SKM-1 (cell line): ENCODE data around the gene LAX1.
"Not testable (repeated sequence)": the region's sequence is repeated elsewhere in the genome, so short reads cannot be mapped to it uniquely, and the experiment has no call there.

ENCODE experiments used
- DNase-seq: peaks from one replicate; lab custom pipeline; 2025; ENCODE audit not compliant: unreplicated experiment; lab: John Stamatoyannopoulos, UW

LAX1 gene

DNA sequence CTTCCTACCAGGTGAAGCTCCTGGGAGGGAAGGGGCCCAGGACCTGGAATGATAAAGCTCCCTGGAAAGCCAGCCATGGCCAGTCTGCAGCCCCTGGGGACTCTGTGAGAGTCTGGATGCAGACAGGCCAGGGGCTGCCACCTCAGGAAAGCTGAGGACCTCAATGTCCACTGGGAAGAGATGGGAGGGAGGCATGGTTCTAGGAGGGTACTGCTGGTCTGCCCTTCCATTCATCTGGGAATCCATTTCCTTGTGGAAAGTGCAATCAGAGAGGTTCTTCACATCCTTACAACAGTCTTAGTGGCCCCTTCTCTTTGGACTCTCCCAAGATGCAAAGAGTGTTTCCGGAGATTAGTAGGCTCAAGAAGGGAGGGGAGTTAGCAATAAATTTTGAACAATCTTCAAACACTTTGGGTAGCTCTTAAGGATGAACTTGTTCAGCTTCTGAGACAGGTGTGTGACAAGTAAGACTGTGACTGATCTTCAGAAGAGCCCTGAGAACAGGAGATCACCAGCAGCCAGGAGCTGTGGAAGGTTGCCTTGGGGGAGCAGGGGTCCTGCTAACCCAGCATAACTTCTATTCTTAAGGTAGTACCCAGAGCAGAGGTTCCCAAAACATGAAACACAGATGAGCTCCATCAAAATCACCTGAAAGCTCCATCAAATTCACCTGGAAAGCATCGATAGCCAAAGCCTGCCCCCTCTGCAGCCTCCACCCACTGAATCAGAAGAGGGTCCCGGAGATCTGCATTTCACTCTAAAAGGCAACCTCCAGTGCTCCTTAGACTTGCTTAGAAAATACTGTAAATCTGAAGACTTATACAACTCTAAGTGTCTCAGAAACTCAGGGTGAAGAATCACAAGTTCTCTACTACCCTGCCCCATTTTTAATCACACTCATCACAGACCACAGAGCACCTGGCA lies 616 bp upstream of the LAX1 start:
- DNase-seq, result no peak

DNA sequence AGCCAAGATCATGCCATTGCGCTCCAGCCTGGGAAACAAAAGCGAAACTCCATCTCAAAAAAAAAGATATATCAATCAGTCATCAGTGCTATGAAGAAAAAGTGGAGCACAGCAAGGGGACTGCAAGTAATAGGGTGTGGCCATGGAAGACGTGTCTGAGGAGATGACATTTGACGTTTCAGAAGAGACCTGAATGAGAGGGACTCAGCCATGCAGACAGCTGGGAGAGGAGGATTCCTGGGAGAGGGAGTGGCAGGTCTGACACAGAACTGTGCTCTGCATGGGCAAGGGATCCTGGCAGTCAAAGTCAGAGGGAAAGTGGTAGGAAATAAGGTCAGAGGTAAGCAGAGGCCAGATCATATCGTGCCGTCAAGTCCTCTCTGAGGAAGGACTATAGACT lies 3.3 kb downstream of the LAX1 start:
- DNase-seq, result no peak

DNA sequence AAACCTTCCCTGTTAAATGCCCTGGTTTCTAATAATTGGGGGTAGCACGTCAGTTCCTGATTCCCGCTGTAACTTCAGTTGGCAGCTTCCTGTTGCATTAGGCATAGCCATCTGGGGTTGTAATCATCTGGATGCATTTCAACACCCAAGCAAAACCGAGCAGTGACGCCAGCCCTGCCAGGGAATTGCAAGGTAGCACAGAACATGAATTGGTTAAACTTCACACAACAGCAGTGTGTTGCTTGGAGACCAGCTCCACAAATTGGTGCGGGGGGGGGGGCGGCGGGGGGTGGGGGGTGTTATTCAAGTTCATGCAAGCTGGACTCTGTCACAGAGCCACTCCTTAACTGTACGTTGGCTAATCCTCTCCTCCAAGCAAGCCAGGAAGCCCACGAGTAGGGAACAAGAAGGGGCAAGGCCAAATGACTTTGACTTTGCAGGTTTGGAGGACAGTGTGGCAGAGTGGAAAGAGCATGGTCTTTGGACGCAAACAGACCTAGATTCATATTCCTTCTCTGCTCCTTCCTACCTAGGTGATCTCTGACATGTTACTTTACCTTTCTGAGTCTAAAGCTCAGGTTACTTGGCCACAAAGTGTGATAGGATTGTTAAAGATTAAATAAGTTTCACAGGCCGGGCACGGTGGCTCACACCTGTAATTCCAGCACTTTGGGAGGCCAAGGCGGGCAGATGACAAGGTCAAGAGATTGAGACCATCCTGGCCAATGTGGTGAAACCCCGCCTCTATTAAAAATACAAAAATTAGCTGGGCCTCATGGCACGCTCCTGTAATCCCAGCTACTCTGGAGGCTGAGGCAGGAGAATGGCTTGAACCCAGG lies 4.7 kb downstream of the LAX1 start:
- DNase-seq, result peak; percentile 98

DNA sequence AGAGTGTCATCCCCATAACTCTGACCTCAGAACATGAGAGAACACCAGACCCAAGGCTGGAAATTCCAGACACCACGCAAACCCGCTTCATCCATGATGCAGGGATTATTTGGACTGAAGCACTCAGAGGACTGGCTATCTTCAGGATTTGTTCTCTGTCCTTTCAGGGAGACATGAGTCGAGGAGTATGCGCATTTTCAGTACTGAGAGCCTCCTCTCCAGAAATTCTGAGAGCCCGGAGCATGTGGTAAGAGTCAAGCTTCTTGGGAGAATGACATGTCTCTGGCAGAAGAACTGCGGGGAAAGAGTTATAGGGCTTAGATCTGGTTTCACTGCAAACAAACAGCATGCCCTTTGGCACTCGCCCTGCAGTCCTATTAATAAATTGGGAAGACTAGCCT lies 6.9 kb downstream of the LAX1 start:
- DNase-seq, result no peak

DNA sequence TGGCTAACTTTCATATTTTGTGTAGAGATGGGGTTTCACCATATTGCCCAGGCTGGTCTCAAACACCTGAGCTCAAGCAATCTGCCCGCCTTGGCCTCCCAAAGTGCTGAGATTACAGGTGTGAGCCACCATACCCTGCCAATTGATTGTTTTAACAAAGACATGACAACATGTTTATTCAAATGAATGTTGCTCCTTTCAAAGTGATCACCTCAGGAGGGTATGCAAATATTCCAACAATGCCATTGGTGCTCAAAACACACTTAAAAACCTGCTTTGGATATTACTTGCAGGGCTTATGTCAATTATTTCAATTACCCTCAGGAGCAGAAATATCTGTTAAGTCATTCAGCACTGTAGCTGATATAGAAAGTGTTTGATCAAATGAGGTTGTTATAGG lies 7.9 kb downstream of the LAX1 start:
- DNase-seq, result no peak

DNA sequence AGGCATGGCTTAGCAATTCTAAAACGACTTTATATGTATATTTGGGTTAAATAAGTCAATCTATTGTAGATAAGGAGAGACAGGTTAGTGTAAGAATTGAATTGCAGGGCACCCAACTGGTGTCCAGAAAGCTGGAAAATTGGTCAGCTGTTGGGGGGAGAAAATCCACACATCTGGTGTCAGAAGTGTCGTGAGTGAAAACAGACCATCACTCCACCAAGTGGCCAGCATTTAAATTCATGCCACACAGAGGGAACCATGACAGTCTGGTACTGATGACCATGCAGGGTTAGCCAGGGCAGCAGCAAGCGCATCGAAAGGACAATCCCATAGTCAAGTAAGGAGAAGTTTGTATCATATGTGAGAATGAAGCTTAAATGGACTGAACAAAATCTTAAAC lies 11.7 kb downstream of the LAX1 start:
- no peak for DNase-seq

DNA sequence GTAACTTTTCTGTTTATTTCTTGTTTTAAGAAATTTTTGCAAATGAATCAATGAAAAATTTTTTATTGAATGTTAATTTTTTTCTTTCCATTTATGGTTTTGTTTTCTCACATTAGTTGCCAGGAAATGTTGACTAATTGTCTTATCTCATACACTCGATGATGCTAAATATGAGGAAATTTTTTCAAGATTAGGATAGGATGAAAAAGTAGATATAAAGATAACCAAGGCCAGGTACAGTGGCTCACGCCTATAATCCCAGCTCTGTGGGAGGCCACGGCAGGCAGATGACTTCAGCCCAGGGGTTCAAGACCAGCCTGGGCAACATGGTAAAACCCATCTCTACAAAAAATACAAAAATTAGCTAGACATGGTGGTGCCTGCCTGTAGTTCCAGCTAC lies 12.6 kb downstream of the LAX1 start:
- no peak for DNase-seq

DNA sequence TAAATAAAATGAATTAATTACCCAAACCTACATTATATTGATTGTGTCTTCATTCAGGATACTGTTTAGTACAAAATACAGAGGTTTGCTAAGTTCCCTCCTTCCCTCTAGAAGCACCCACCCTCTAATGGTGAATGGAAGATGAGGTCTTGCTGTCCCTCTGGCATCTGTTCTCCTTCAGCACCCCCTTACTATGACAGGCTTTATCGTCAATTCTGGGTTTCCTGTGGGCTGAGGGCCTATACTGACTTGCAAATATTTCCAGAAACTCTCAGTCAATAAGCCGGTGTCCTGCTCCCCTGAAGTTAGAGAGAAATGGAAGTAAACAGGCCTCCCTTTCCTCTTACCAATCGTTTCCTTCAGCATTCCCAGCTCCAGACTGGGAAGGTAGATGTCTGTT lies 13.2 kb downstream of the LAX1 start:
- DNase-seq, result no peak

DNA sequence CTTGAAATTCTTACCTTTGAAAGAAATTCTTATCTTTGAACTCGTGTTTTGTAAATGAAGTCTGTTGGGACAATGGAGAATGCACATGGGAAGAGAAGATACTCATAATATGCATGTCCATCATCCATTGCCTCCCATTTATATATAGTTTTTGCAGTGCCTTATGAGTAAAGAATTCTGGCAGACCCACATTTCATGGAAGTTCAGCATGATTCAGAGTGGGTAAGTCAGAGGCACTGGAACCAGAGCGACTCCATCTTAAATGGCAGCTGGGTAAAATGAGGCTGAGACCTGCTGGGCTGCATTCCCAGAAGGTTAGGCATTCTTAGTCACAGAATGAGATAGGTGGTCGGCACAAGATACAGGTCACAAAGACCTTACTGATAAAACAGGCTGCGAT lies 13.8 kb downstream of the LAX1 start:
- no peak for DNase-seq

DNA sequence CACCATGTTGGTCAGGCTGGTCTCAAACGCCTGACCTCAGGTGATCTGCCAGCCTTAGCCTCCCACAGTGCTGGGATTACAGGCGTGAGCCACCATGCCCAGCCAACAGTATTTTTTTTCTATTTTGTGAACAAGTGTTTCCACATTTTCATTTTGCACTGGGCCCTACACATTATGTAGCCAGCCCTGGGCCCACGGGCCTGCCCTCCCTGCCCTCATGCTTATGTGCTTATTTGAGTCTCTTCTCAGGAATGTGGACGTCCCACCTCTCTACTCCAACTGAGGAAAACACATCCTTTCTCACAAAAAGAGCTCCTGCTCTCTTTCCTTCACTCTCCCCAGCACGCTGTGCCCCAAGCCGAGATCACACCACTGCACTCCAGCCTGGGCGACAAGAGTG lies 17.0 kb downstream of the LAX1 start:
- no peak for DNase-seq

DNA sequence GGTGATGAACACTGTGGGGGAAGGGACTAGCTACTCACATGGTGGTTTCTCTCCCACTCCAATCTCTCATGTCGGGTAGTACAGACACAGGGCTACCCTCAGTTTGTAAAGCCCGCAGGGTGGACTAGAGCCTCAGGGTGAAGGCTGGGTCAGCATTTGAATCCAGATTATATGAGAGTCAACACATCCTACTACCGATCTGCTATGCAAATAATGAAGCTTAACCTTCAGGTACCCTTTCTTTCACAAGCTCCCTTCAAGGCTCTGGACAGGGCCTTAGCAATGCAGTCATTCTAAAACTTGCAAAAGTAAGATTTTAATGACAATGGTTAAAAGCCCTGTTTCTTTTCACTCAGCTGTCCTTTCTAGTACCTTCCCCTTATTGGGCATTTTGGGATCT lies 25.0 kb downstream of the LAX1 start:
- no peak for DNase-seq

DNA sequence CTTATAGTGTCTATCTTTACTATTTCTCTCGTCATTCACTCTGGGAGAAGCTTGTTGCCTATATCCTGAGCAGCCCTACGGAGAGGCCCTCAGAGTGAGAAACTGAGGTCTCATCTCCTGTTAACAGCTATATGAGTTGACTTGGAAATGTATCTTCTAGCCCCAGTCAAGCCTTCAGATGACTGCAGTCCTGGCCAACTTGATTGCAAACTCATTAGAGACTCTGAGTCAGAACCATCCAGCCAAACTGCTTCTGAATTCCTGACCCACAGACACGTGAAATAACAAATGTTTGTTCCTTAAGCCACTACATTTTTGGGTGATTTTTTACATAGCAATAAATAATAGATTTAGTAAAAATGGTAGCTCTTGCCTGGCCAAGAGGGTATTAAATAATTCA lies 26.5 kb downstream of the LAX1 start:
- no peak for DNase-seq

DNA sequence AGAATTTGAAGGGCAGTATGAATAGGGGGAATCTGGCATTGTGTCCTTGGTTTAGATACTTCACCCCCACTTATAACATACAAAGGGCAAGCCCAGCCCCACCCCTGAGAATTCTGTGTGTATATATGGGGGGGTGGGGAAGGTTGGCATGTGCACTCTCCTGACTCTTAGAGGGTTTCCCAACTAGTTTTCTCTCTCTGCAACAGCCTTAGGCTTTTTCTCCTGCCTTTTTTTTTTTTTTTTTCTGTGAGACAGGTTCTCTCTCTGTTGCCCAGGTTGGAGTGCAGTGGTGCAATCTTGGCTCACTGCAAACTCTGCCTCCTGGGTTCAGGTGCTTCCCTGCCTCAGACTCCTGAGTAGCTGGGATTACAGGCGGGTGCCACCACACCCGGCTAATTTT lies 27.5 kb downstream of the LAX1 start:
- DNase-seq, result no peak

DNA sequence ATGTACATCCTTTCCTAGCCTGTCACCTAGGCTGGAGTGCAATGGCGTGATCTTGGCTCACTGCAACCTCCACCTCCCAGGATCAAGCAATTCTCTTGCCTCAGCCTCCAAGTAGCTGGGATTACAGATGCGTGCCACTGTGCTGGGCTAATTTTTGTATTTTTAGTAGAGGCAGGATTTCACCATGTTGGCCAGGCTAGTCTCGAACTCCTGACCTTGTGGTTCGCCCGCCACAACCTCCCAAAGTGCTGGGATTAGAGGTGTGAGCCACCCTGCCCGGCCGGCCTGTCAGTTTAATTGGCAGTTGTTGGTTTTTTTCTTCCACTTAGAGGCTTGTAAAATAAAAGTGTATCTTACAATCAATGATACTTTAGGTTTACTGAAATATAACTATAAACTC lies 28.6 kb downstream of the LAX1 start:
- not testable (repeated sequence) for DNase-seq

DNA sequence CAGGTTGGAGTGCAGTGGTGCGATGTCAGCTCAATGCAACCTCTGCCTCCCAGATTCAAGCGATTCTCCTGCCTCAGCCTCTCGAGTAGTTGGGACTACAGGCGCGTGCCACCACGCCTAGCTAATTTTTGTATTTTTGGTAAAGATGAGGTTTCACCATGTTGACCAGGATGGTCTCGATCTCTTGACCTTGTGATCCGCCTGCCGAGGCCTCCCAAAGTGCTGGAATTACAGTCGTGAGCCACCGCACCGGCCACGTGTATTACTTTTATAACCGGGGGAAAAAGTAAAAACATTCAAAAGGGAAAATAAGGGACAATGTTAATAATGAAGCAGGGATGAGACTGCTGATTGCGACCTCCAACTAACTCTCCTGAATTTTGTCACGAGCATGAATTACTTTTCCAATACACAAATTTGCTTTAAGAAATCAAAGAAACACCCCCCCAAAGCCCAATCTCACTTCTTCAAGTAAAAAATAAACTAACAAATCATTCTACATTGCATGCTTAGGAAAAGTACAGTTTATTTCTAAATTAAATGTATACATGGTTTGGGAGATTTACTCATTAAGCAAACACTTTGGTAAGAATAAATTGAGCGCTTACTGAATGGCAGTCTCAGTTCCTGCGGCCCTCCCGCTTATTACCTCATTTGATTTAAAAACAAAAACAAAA lies 29.9 kb downstream of the LAX1 start:
- no peak for DNase-seq

DNA sequence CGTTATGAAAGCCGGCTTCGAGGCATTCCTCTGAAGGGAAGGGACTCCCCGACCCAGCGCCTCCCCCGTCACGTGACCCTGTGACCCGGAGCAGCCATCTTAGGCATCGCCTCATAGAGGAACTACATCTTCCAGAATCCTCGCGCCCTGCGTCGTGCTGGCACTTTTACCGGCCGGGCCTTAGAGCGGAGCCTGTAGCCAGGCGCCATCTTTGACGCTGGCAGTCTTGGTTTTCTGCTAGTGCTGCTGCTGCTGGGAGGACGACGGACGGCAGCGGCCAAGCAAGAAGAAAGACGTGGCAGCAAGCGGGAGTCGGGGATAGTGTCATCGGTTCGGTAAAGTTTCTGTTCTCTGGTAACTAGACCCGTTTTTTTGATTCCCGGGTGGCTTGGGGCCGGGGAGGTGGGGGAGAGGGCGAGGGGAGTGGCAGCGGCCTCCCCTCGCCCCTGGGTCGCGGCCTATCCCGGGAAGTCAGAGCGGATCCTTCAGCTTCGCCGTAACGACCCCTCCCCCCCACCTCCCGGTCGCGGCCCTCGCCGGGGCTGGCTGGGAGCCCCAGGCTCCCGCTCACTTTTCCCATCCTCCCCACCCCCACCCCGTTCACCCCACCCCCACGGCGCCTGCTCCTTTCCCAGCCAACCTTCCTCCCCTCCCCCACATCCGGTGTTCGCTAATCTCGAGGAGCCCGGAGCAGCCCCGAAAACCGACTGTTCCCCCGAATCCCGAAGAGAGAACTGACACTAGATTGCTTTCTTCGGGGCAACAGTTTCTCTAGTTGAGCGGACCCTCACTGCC lies 30.7 kb downstream of the LAX1 start, which contains the start of the genes ZBED6 and ZC3H11A:
ZBED6 (plus strand) TSS at position 183 of the 795 bp plus-strand sequence. CDS start 1,900 bp downstream, outside the sequence.
ZC3H11A (plus strand) TSS at position 183 of the 795 bp plus-strand sequence. CDS start 21,448 bp downstream, outside the sequence.
- DNase-seq, result peak; percentile 99

DNA sequence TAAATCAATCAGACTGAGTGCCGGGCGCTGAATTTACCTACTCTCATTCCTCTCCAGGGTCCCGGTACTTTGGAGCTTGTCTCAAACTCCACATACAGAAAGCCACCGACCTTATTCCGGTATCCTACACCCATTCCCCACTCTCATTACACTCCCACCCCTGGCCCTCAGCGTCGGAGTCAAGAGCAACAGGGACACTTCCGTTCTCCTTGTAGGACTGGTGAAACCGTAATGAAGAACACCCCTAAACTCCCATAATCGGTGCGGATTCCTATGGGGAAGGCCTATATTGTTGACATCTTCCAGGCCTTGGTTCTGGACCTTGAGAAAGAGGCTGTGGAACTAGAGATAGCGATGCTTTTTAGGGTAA lies 31.2 kb downstream of the LAX1 start:
- no peak for DNase-seq

DNA sequence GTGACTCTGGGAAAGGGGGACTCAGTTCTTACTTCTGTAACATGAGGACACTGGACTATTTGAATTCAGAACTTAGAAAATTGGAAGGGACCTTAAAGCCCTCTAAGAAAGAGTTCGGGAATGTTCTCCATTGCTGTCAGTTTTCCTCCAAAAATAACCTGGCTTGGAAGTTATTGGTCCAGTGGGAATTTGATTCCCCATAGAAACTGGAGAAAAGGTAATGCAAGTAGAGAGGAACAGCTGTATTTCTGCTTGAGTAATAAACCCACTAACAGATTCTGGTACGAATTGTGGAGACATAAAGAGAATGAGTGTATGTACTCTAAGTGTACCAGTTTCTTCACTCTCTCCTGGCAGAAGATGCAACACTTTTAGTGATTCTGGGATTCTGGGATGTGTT lies 32.2 kb downstream of the LAX1 start:
- DNase-seq, result no peak

DNA sequence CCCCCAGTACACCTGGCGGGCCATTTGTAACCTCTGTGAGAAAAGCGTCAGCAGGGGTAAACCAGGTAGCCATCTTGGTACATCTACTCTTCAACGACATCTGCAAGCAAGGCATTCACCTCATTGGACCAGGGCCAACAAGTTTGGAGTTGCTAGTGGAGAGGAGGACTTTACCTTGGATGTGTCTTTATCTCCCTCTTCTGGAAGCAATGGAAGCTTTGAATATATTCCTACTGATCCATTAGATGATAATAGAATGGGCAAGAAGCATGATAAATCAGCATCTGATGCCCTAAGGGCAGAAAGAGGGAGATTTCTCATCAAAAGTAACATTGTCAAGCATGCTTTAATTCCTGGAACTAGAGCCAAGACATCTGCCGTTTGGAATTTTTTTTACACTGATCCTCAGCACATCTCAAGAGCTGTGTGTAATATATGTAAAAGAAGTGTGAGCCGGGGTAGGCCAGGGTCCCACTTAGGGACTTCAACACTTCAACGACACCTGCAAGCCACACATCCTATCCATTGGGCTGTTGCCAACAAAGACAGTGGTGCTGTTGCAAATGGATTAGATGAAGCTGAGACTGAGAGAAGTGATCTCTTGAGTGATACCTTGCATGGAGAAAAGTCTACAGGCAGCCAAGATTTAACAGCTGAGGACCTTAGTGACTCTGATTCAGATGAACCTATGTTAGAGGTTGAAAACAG lies 33.1 kb downstream of the LAX1 start:
- DNase-seq, result no peak

DNA sequence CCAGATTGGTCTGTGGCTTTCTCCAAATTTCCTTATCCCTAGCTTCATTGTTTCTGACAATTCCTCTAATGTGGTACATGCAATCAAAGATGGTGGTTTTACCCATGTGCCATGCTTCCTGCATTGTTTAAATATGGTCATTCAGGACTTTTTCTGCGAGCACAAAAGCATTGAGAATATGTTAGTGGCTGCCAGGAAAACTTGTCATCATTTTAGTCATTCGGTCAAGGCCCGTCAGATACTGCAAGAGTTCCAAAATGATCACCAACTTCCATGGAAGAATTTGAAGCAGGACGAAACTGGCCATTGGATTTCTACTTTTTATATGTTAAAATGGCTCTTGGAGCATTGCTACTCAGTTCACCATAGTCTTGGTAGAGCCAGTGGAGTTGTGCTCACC lies 34.2 kb downstream of the LAX1 start:
- no peak for DNase-seq
